Activated naive CD8-positive, alpha-beta T cell (primary cell): ENCODE measurements around the gene SPTB.

Source experiments
- H3K27ac Mint-ChIP-seq: one replicate; pipeline ENCODE4 v1.8.0; 2021; ENCODE audit warnings: mixed read lengths
- H3K27me3 Mint-ChIP-seq: one replicate; pipeline ENCODE4 v1.8.0; 2021; ENCODE audit warnings: mixed read lengths
- H3K36me3 Mint-ChIP-seq: one replicate; pipeline ENCODE4 v1.8.0; 2021; ENCODE audit warnings: mixed read lengths
- H3K4me1 Mint-ChIP-seq: one replicate; pipeline ENCODE4 v1.8.0; 2021; ENCODE audit warnings: low read depth, mixed read lengths
- H3K4me3 Mint-ChIP-seq: one replicate; pipeline ENCODE4 v1.8.0; 2021; ENCODE audit warnings: mild to moderate bottlenecking, mixed read lengths
- H3K9me3 Mint-ChIP-seq: one replicate; pipeline ENCODE4 v1.8.0; 2021; ENCODE audit warnings: low read depth, mixed read lengths

The SPTB gene

DNA sequence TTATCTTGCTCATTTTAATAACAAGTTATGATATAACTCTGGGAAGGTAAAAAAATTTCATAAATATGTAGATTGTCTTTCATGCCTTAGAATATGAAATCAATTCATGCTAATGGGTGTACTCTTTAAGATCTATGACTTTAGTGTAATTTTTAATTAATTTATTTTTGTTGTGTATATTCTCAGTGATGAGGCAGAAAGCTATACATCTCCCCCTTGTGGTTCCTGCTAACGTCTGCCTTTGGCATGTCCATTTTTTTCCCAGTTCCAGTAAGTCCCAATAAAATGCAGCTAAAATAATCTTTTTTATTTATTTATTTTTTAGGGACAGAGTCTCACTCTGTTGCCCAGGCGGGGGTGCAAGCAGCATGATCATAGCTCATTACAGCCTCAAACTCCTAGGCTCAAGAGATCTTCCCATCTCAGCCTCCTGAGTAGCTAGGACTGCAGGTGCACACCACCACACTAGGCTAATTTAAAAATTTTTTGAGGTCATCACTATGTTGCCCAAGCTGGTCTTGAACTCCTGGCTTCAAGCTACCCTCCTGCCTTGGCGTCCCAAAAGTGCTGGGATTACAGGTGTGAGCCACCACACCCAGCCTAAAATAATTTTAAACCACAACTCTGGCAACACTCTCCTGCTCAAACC is 31.3 kb upstream of the SPTB start:
- peaks cover 3% of the 10 kb centered on the region for H3K36me3 Mint-ChIP-seq
- no peaks in the 10 kb centered on the region for H3K27me3 Mint-ChIP-seq
- H3K27ac Mint-ChIP-seq: no peak overlapping the region
- peaks cover 24% of the 10 kb centered on the region for H3K4me1 Mint-ChIP-seq
- no peak overlapping the region for H3K4me3 Mint-ChIP-seq
- no peaks in the 10 kb centered on the region for H3K9me3 Mint-ChIP-seq

- H3K36me3 Mint-ChIP-seq: no peaks in the 10 kb centered on the region
- H3K27me3 Mint-ChIP-seq: peaks cover 3% of the 10 kb centered on the region
- no peaks in the 10 kb centered on the region for H3K4me1 Mint-ChIP-seq
- H3K27ac Mint-ChIP-seq: no peak overlapping the region
- no peak overlapping the region for H3K4me3 Mint-ChIP-seq
- no peaks in the 10 kb centered on the region for H3K9me3 Mint-ChIP-seq
Measured at GRCh38 chr14:64906022-64906421, 26.3 kb upstream of the SPTB start.

DNA sequence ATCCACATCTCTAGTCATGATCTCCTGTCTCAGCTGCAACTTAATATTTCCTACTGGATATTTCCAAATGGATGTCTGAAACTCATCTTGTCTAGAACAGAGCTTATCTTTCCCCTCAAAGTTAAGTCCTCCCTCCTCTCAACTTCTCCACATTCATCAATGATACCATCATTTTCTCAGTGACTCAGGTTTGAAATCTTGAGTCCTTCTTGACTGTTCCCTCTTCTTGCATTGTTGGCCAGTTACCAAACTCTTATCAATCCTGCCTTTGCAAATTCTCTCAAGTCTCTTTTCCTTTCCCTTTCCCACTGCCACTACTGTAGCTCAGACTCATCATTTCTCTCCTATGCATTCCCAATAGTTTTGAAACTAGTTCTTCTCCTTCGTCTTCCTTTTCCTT is 20.3 kb upstream of the SPTB start:
- Mint-ChIP-seq H3K36me3 (no peaks in the 10 kb centered on the region), H3K9me3 (no peaks in the 10 kb centered on the region), H3K4me1 (no peaks in the 10 kb centered on the region), H3K27me3 (peaks cover 4% of the 10 kb centered on the region), H3K4me3 (no peak overlapping the region), H3K27ac (no peak overlapping the region)

- Mint-ChIP-seq H3K27me3 (peaks cover 4% of the 10 kb centered on the region), H3K9me3 (no peaks in the 10 kb centered on the region), H3K4me1 (no peaks in the 10 kb centered on the region), H3K27ac (no peak overlapping the region), H3K36me3 (no peaks in the 10 kb centered on the region), H3K4me3 (no peak overlapping the region)
Measured at GRCh38 chr14:64891839-64892375, 12.2 kb upstream of the SPTB start.

- peaks cover 2% of the 10 kb centered on the region for H3K27me3 Mint-ChIP-seq
- no peaks in the 10 kb centered on the region for H3K4me1 Mint-ChIP-seq
Measured at GRCh38 chr14:64891173-64891838, 11.6 kb upstream of the SPTB start.

GRCh38 chr14:64889352-64889751 is 9.6 kb upstream of the SPTB start:
- Mint-ChIP-seq H3K27me3 (peaks cover 4% of the 10 kb centered on the region), H3K27ac (no peak overlapping the region), H3K9me3 (no peaks in the 10 kb centered on the region), H3K4me3 (no peak overlapping the region), H3K4me1 (no peaks in the 10 kb centered on the region), H3K36me3 (no peaks in the 10 kb centered on the region)

More at GRCh38 chr14:64891173-64891838, 11.6 kb upstream of the SPTB start:
- no peak overlapping the region for H3K4me3 Mint-ChIP-seq
- no peaks in the 10 kb centered on the region for H3K36me3 Mint-ChIP-seq
- H3K9me3 Mint-ChIP-seq: no peaks in the 10 kb centered on the region
- no peak overlapping the region for H3K27ac Mint-ChIP-seq

GRCh38 chr14:64885559-64885958 is 5.9 kb upstream of the SPTB start:
- Mint-ChIP-seq H3K27ac (no peak overlapping the region), H3K4me1 (peaks cover 5% of the 10 kb centered on the region), H3K4me3 (no peak overlapping the region), H3K36me3 (no peaks in the 10 kb centered on the region), H3K9me3 (no peaks in the 10 kb centered on the region), H3K27me3 (peaks cover 9% of the 10 kb centered on the region)

DNA sequence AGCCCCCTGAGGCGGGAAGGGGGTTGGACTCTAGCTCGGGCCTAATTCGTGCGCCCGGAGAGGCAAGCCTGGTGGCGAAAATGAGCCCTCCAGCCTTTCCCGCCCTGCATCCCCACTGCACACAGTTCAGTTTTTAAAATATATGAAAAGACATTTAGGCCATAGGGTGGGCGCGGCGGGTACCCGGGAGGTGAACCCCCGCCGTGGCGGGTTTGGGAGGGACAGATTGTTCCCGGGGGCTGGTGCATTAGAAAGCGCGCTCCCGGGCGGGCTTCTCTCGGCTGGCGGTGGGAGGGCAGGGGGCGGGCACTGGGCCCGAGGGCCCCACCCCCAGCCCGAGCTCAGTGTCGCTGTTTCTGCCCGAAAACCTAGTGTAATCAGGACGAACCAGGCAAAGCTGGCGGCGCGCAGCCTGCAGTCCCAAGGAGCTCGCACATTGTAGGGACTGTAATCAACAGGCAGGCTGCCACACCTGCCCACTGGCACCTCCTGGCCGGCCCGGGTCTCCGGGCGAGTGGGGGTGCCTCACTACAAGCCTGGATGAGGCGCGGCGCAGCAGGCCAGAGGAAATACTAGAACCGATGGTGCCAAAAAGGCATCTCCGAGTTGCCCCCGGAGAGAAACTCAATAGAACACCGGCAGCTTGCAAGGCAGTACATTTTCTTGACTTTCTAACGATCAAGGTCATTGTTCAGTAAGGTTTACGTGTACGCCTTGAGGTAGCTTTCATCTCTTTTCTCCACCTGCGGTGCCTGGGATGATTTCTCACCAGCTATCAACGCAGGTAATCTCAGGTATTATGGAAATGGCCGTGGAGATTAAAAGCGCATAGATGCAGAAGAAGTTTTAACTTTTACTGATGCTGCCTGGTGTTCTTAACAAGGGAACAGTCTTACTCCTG is 764 bp upstream of the SPTB start:
- peaks cover 16% of the 10 kb centered on the region for H3K27me3 Mint-ChIP-seq
- H3K4me1 Mint-ChIP-seq: peaks cover 7% of the 10 kb centered on the region
- no peaks in the 10 kb centered on the region for H3K9me3 Mint-ChIP-seq
- H3K27ac Mint-ChIP-seq: no peak overlapping the region
- H3K4me3 Mint-ChIP-seq: peak overlapping the region; percentile 89
- H3K36me3 Mint-ChIP-seq: no peaks in the 10 kb centered on the region

GRCh38 chr14:64878837-64879634 is 671 bp downstream of the SPTB start:
- no peaks in the 10 kb centered on the region for H3K36me3 Mint-ChIP-seq
- peaks cover 7% of the 10 kb centered on the region for H3K4me1 Mint-ChIP-seq
- H3K9me3 Mint-ChIP-seq: no peaks in the 10 kb centered on the region
- no peak overlapping the region for H3K27ac Mint-ChIP-seq
- H3K27me3 Mint-ChIP-seq: peaks cover 17% of the 10 kb centered on the region
- peak overlapping the region; percentile 66 for H3K4me3 Mint-ChIP-seq

DNA sequence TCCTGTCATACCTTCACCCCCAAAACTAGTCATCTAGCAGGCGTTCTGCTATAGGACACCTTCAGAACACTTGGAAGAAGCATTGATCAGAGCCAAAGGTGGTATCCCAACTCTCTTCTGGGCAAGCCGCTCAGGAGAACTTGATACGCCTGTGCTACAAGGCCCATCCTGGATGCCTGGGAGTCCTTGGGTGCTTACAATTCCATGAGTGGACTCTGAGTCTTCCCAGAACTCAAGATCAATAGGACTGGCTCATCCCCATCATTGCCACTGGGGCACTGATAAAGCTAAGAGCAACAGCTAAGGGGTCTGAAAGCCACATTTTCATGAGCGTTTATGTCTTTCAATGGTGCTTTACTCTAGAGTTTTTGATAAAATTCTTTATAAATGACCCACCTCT is 1.9 kb downstream of the SPTB start:
- H3K27ac Mint-ChIP-seq: no peak overlapping the region
- peaks cover 15% of the 10 kb centered on the region for H3K27me3 Mint-ChIP-seq
- peaks cover under 1% of the 10 kb centered on the region for H3K36me3 Mint-ChIP-seq
- H3K9me3 Mint-ChIP-seq: no peaks in the 10 kb centered on the region
- peaks cover 7% of the 10 kb centered on the region for H3K4me1 Mint-ChIP-seq
- no peak overlapping the region for H3K4me3 Mint-ChIP-seq

DNA sequence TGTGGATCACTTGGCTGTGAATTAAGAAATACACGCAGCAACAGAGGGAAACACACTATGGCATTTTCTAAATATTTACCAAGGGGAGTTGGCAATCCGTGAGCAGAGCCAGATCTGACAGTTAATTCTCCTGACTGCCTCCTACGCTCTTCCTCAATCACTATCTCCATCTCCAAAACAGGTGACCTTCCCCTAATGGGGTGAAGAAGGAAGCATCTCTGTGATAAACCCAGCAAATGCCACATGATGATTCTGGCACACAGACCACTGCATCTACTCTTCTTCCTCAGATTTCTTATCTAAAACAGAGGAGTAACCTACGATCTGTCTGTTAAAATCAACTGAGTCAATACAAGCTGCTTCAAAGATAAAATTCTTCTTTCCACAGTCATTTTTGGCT is 4.4 kb downstream of the SPTB start:
- Mint-ChIP-seq H3K9me3 (no peaks in the 10 kb centered on the region), H3K4me1 (no peaks in the 10 kb centered on the region), H3K36me3 (peaks cover 3% of the 10 kb centered on the region), H3K27me3 (peaks cover 15% of the 10 kb centered on the region), H3K4me3 (no peak overlapping the region), H3K27ac (no peak overlapping the region)

GRCh38 chr14:64873506-64874219 is 6.0 kb downstream of the SPTB start:
- H3K4me3 Mint-ChIP-seq: no peak overlapping the region
- no peak overlapping the region for H3K27ac Mint-ChIP-seq
- H3K36me3 Mint-ChIP-seq: peaks cover 3% of the 10 kb centered on the region
- H3K9me3 Mint-ChIP-seq: no peaks in the 10 kb centered on the region
- H3K27me3 Mint-ChIP-seq: peaks cover 15% of the 10 kb centered on the region
- no peaks in the 10 kb centered on the region for H3K4me1 Mint-ChIP-seq

DNA sequence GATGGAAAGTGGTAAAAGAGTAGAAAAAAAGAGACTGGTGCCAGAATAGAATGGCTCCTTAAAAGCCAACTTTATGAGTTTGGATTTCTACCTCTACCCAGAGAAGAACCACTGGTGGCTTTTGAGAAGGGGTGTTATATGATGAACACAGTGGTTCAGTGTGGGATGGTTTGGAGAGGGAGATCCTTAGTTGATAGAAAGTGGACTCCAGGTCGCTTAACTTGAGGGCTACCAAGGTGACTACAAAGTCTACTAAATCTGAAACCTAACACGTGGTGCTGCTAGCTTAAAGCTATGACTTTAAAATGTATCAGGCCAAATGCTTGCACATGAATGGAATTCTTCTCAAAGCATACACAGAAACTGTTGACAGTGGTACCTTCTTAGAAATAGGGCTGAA is 8.4 kb downstream of the SPTB start:
- Mint-ChIP-seq H3K9me3 (no peaks in the 10 kb centered on the region), H3K27me3 (peaks cover 19% of the 10 kb centered on the region), H3K27ac (no peak overlapping the region), H3K36me3 (peaks cover 3% of the 10 kb centered on the region), H3K4me1 (no peaks in the 10 kb centered on the region), H3K4me3 (no peak overlapping the region)

- H3K4me3 Mint-ChIP-seq: no peak overlapping the region
- H3K4me1 Mint-ChIP-seq: no peaks in the 10 kb centered on the region
- H3K27ac Mint-ChIP-seq: no peak overlapping the region
- H3K27me3 Mint-ChIP-seq: peaks cover 19% of the 10 kb centered on the region
- peaks cover 3% of the 10 kb centered on the region for H3K36me3 Mint-ChIP-seq
- no peaks in the 10 kb centered on the region for H3K9me3 Mint-ChIP-seq
Measured at GRCh38 chr14:64870160-64870559, 9.5 kb downstream of the SPTB start.
